Measurements from ENCODE around the gene PCBP3.
"Not testable (repeated sequence)": the region's sequence is repeated elsewhere in the genome, so short reads cannot be mapped to it uniquely, and the experiment has no call there.

PCBP3 gene

DNA sequence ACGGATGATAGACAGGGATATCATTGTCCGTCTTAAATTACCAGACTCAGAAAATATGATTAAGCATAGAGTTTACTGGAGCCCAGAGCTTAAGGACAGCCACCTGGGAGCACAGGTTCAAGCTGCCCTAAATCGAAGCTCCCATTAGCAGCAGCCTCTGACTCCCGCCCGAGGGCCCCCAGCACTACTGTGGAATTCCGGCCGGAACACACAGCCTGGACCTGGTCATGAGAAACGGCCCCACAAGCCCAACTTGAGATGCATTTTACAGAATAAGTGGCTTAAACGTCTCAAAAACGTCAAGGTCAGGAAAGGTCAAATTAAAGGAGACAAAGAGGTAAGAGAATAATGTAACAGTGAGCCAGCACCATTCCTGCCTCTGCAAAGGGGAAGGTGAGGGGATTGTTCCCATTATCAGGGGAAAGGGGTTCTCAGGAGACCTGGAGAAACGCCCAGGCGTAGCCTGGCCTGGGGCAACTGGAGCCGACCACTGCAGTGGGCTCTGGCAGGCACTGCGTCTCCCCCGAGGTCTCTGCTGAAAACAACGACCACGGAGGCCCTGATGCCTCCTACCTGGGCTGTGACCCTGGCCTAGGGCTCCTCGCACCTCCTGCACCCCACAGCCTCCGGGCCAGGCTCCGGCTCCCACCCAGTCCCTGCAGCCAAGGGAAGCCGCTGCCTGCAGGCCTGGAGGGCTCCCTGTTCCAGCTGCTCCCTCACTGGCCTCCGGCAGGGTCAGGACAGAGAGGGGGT, 326.6 kb downstream of the PCBP3 start:
- TF ChIP-seq ZNF274 (IDR thresholded peaks at IDR 0.05; ENCODE audit: low read depth, low read length) = no peak
- H3K4me3 ChIP-seq (ENCODE audit: low read length) = no peak overlapping the region

DNA sequence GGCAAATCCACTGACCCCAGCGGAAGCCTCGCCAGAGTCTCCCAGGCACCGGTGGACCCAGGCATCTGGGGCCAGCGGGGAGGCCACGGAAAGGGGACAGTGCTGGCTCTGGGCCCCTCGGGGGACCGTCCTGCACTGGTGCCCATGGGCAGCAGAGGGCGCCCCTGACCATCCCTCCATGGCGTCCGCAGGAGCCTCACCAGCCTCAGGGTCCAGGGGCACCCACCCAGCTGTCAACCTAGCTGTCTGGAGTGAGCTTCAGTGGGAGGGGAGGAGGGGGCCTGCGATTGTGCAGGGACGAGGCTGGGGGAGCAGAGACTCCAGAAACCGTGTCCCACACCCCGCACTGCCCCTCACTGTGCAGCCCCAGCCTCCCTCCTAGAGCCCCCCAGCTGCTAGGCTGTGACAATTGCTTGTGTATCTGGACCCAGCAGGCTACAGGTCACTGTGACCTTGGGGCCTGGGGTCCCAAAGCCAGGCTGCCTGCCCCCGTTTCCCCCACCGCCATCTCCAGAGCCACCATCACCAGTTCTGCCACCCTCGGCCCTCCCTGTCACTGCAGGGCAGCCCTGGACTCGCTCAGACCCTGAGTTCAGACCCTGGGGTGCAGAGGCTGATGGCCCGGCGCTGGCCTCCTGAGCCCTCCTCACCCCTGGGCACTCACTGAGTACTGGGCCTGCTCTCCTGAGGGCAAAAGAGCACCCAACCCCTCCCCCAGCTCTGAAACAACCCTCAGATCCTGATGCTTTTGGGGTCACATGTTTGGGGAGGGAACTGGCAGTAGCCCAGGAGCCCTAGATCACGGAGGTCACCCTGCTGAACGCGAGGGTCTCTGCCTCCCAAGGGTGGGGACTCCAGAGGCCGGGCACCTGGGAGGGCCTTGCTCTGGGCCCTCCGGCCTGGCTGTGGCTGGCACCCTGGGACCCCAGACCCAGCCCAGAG, 327.4 kb downstream of the PCBP3 start:
- TF ChIP-seq ZNF274 (IDR thresholded peaks at IDR 0.05; ENCODE audit: low read depth, low read length) = no peak
- H3K4me3 ChIP-seq (ENCODE audit: low read length) = no peak overlapping the region

DNA sequence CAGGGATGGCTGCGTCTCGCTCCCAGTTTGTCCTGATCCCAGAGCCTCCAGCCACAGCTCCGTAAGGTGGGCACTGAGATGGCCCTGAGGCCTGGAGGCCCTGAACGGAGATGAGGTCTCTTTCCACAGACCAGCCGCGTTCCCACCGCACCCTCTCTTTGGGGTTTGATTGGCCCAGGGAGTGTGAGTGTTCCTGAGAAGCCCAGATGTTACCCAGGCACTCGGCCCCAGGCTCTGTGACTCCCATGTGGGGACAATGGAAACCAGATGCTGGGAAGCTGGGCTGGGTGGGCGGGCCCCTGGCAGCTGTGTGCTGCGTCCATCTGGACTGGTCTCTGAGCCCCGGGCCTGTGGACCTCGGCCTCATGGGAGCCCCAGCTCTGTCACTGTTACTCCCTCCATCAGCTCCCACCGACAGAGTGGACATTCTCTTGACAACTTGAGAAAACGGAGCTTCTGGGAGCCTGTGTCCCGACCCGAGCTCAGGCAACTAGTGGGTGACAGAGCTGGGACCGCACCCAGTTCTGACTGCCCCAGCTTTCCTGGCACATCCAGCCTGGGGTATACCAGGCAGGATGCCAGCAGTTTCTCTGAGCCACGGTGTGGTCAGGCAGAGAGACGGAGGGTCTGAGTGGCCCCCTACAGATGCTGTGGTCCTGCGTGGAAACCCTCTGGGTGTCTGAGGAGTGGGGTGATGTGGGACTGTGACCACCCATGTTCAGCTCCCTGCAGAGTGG, 328.3 kb downstream of the PCBP3 start:
- no peak overlapping the region for H3K4me3 ChIP-seq (ENCODE audit: low read length)

DNA sequence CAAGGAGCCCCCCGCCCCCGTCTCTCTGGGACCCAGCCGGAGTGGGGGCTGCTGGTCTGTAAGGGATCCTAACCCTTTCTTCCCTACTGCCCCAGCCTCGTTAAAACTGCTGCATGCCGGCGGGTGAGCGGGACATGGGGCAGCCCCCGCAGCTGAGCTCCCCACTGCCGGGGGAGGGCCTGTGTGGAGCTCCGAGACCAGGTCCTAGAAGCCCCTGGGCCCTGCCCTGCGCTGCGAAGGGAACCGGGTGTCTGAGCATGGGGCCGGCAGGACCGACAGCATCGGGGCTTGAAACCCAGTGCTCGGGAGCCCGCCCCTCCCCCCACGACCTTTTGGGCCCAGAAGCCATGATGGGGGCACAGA, 328.8 kb downstream of the PCBP3 start:
- TF ChIP-seq ZNF274 (IDR thresholded peaks at IDR 0.05; ENCODE audit: low read depth, low read length) = no peak
- no peak overlapping the region for H3K4me3 ChIP-seq (ENCODE audit: low read length)

More for the DNA sequence above, 328.3 kb downstream of the PCBP3 start:
- no peak for TF ChIP-seq ZNF274 (IDR thresholded peaks at IDR 0.05; ENCODE audit: low read depth, low read length)

DNA sequence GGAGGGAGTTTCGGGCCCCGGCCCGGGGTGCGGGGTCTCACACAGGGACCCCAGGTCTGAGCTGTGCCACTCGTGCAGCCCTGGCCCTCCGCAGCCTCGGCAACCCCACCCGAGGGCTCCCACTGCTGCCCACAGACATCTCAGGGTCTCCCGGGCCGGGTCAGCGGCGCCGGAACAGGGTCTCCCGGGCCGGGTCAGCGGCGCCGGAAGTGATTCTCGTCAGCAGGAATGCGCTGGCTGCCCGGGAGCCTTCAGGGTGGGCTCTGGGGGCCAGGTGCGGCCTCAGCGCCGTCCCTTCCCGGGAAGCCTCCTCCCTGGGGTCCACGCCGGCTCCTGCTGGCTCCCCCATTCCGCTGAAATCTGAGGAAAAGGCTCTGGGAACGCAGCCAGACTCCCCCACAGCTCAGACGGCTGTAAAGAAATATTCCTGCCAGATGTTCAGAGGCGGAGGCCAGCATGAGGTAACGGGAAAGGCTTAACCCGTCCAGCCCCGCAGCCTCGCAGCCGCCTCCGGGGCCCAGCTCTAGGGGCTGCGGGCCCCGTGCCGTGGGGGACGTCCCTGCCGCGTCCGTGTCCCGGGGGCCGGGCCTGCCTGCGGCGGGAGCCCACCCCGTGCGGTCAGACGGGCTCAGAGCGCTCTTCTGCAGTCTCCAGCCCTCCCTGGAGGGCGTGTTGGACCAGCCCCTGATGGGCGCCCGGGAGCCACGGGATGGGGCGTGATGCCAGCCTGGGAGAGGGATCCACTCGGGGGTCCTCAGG, 329.4 kb downstream of the PCBP3 start:
- peak overlapping the region; percentile 7; the same call in 1 of the 2 replicates for H3K4me3 ChIP-seq (ENCODE audit: low read length)
- no peak for TF ChIP-seq ZNF274 (IDR thresholded peaks at IDR 0.05; ENCODE audit: low read depth, low read length)

DNA sequence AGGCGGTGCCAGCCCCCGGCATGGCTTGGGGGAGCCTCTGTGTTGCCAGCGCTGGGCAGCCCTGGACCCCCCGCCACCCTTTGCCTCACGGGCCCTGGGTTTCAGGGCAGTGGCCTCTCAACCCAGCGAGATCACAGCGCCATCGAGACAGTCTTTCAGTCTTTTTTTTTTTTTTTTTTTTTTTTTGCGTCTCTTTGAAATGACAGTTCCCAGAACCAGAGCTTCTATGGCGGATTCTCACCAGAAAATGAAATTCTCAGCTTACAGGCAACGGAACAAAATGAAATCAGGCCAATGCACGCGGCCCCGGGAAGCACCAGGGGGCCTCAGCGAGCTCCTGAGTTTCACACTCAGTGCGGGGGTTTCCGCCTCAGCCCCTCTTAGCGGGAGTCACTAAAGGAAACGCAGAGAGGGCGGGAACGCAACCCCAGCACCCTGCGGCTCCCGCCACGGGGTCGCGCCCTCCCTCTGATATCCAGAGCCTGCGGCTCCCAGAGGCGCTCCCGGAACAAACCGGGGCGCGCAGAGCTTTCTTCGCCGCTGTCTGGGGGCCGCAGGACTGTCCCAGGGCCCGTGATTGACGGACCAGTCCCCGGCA, 330.0 kb downstream of the PCBP3 start:
- H3K4me3 ChIP-seq (ENCODE audit: low read length) = peak overlapping the region; percentile 16; the same call in 1 of the 2 replicates
- TF ChIP-seq ZNF274 (IDR thresholded peaks at IDR 0.05; ENCODE audit: low read depth, low read length) = no peak

DNA sequence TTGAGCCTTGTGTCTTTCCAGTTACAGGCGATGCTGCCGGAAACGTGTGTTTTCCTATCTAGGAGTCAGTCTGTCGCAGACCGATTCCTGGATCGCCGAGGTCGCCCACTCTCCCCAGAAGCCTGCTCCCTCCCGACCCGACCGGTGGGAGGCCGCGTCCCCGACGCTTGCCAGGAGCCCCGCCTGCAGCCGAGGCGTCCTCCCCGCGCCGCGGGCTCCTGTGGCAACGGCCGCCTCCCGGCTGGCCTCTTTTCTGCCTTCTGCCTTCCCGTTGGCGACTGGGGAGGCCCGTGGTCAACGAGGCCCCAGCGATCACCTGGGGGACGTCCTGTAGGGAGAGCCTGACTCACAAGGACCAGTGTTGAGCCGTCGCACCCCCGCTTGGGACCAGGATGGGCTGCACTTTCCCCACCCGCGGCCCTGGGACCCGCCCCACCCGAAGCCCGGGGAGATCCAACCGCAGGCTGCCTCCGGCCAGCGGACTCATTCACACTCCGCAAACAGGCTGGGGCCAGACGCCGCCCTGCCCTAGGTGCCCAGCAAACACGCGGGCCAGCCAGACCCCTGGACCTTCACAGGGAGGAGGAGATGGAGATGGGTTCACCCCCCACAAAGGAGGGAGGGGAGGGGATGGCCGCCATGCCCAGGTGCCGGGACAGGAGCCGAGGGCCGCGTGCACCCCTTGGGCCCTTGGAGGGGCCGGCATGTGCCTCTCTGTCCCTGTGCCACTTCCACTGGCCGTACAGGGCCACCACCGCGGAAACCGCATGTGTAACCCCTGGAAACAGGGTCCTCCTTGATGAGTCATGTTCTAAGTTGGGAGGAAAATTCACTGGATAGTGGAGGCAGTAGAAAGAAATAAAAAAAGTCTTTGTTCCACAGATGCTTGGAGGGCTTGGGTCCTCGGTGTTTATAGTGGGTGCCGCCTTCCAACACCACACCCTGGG, 330.8 kb downstream of the PCBP3 start:
- no peak for TF ChIP-seq ZNF274 (IDR thresholded peaks at IDR 0.05; ENCODE audit: low read depth, low read length)
- peak overlapping the region; percentile 16; the same call in 1 of the 2 replicates for H3K4me3 ChIP-seq (ENCODE audit: low read length)

DNA sequence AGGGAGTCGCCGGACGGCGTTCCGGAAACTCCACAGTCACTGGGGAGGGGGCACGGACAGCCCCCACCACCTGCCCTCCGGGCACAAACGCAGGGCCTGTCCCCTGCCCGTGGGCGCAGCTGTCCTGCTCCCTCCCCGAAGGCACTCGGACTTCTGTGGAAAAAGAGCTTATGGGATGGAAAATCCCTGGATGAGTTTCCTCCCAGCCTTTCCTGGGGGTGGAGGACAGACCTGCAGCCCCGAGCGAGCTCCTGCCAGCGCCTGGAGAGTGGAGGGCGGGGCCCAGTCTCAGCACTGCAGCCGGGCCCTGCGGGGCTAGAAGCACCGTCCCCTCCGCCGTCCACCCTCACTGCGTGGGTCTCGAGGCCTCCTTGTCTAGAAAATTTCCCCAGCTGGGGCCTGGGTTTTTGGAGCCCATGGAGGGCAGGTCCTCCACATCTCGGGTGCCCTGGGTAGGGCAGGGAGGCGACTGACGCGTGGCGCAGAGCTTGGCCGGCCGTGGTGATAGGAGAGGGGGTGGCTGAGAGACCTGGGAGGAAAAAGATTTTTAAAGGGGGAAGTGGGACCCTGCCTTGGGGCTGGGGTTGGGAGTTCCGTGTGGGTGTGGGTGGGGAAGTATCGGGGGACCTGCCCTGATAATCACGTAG, 331.6 kb downstream of the PCBP3 start:
- no peak overlapping the region for H3K4me3 ChIP-seq (ENCODE audit: low read length)
- no peak for TF ChIP-seq ZNF274 (IDR thresholded peaks at IDR 0.05; ENCODE audit: low read depth, low read length)

DNA sequence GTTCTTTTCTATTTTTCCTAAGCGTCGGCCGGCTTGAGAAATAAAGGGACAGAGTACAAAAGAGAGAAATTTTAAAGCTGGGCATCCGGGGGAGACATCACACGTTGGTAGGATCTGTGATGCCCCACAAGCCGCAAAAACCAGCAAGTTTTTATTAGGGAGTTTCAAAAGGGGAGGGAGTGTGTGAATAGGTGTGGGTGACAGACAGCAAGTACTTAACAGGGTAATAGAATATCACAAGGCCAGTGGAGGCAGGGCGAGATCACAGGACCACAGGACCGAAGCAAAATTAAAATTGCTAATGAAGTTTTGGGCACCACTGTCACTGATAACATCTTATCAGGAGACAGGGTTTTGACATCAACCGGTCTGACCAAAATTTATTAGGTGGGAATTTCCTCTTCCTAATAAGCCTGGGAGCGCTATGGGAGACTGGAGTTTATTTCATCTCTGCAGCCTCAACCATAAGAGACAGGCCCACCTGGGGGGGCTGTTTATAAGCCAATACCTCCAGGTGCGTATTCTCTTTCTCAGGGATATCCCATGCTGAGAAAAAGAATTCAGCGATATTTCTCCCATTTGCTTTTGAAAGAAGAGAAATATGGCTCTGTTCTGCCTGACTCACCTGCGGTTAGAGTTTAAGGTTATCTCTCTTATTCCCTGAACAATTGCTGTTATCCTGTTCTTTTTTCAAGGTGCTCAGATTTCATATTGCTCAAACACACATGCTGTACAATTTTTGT, 332.3 kb downstream of the PCBP3 start:
- not testable (repeated sequence) for H3K4me3 ChIP-seq (ENCODE audit: low read length)

DNA sequence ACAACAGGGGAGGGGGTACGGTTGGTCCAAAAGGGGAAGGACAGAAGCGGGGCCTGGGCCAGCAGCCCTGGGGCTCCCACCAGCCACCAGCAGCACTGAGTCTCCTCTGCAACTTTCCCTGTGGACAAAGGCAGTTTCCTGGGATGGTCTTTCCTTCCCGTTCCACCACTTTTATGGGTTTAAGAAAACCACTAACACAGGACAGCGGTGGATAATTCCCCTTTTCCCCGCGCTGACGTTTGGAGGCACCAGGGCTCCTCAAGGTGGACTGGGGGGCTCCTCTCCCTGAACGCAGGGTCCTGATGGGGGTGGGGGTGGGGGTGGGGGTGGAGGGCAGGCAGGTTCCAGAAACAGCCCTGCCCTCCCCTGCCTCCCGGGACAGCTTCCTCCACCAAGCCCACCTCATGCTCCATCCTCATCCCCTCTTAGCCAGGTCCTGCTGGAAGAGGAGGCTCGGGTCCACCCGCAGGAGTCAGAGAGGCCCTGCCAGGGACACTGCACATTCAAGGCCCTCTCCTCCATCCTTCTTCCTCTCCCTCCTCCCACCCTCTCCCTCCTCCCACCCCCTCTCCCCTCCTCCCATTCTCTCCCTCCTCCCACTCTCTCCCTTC, 333.3 kb downstream of the PCBP3 start:
- TF ChIP-seq ZNF274 (IDR thresholded peaks at IDR 0.05; ENCODE audit: low read depth, low read length) = no peak
- H3K4me3 ChIP-seq (ENCODE audit: low read length) = no peak overlapping the region

DNA sequence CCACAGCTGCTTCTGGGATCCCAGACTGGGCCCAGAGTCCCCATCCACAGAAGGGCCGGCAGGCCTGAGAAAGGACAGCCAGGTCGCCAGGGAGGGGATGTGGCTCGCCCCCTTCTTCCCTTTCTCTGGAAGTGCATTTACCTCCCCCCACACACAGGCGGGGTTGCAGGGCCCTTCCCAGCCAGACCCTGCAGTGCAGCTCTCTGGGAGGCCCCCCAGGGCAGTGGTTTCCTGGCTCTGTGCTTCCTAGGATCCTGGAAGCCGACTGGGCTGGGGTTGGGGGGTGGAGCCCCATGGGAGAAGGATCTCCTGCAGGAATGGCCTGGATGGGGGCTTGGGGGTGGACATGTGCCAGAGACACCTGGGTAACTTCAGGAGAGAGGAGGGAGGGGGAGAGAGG, 333.9 kb downstream of the PCBP3 start:
- TF ChIP-seq ZNF274 (IDR thresholded peaks at IDR 0.05; ENCODE audit: low read depth, low read length) = no peak
- H3K4me3 ChIP-seq (ENCODE audit: low read length) = no peak overlapping the region

Measured in GM08714 (cell line).